Islet precursor cell (in vitro differentiated cells): ENCODE results near the gene GPC5.
A peak's percentile ranks its signal among the peaks of the same experiment; 100 is the strongest.
"Not testable (repeated sequence)": the region's sequence is repeated elsewhere in the genome, so short reads cannot be mapped to it uniquely, and the experiment has no call there.

Experiments
- DNase-seq: peaks from one replicate; pipeline ENCODE4 v3.0.0-alpha.2; 2018

Gene GPC5

DNA sequence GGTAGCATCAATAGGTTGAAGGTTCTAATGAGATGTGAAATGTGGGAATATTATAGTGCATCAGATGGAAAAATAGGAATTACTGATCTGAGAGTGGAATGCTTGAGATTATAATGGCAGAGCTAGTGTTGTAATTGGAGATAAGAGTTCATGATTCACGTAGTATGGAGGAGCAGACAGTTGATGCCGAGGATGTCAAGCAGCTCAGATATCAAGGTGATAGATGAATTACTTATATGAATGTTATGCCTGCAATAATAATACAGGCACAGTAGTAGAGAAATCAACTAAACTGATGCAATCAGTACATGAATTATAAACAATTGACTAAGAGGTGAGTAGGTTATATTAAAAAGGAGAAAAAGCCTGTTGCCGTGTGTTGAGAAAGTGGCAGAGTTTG is 1035.0 kb downstream of the GPC5 start:
- DNase-seq = no peak

GRCh38 chr13:92433963-92434362 is 1035.5 kb downstream of the GPC5 start:
- DNase-seq = no peak

- no peak for DNase-seq
Measured at GRCh38 chr13:92436924-92437323, 1038.5 kb downstream of the GPC5 start.

DNA sequence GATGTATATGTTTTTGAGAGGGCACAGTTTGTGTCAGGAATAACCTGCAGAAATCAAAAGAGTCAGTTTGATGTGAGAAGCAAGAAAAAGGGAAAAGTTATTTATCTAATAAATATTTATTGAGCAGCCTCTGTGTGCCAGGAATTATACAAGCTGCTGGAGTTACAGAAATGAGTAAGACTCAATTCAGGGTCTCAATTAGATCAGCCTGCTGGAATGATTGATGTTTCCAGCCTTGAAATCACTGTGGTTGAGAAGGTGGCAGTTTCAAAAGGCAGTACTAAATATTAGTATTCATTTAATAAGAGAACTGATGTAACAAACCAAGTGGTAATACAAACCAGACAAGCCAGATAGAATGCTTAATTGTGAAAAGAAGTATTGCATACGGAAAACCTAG is 1045.8 kb downstream of the GPC5 start:
- no peak for DNase-seq

- no peak for DNase-seq
Measured at GRCh38 chr13:92451060-92451459, 1052.6 kb downstream of the GPC5 start.

DNA sequence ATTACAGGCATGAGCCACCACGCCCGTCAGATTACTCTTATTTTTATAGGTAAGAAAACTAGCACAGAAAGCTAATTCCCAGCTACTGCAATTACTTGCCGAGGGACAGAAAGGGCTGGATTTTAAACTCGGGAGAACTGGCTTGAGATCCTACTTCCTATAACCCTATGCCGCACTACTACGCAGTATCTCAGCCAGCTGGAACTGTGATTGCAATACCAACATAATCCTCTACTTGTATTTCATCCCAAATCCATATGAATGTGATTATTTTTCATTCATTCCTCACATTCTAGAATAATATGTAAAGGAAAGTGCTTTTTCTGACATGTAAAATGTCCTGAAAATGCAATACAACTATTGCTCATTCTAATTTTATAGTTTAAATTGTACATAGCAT is 1054.4 kb downstream of the GPC5 start:
- DNase-seq = no peak

DNA sequence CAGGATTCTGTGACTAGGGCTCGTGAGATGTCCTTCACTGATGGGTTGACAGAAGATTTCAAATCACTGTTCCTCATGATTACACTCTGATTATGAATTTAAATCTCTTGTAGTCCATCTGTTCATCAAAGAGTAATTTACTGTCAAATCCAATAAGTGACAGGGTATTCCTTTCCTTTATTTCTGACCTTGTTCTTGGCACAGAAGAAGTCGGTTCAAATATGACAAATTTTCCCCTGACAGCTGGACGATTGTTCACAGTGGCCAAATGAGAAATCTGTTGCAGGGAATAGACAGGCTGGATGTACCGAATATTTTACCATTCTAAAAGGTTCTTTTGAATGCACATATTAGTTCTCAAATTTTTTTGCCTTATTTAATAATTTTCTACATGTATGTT is 1060.9 kb downstream of the GPC5 start:
- no peak for DNase-seq

DNA sequence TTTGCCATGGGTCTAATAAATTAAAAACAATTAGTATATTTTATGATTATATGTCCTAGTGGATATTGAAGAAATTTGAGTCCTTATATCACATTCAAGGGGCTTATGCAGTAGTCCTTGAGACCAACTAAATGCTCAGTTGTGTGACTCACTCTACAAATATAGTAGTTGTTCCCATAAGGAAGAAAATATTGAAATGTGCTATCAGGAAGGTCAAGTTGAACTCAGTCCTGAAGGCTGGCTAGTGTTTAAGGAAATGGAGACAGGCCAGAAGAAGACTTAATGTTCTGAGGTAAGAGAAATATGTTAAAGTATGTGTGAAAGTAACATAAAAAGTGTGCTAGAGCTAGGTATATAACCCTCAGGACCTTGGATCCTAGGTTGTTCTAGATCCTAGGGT is 1062.1 kb downstream of the GPC5 start:
- DNase-seq = no peak

- DNase-seq = no peak
Measured at GRCh38 chr13:92461402-92461801, 1063.0 kb downstream of the GPC5 start.

GRCh38 chr13:92461831-92462230 is 1063.4 kb downstream of the GPC5 start:
- no peak for DNase-seq

- DNase-seq = no peak
Measured at GRCh38 chr13:92463134-92463533, 1064.7 kb downstream of the GPC5 start.

DNA sequence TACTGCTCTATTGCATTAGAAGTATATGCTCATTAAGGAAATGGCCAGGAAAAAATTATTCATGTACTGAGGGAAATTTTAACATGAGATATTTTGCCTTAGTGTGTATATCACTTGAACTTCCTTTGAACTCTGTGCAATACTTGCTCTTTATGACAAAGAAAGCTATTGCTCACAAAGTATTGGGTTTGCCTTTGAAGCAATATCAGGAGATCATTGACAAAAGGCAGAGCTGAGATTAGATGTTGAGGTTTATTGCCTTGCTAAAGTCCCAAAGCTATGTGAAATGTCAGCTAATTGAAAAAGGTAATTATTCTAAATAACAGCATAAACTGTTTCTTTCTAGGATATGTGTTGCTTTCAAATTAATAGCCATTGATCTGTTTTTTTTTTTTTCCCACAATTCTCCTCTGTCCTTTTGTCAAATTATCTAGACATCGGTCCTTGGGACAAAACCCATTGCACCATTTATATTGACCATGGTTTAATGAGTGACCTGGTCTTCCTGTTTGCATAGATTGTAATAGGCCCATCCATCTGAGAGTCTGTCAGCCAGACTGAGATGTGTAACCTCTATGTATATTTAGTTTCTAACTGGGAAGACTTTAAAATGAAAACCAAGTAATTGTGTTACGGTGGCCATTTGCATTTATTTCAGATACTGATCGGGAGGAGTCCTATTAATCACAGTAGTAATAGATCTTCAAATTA is 1075.5 kb downstream of the GPC5 start:
- DNase-seq = no peak

DNA sequence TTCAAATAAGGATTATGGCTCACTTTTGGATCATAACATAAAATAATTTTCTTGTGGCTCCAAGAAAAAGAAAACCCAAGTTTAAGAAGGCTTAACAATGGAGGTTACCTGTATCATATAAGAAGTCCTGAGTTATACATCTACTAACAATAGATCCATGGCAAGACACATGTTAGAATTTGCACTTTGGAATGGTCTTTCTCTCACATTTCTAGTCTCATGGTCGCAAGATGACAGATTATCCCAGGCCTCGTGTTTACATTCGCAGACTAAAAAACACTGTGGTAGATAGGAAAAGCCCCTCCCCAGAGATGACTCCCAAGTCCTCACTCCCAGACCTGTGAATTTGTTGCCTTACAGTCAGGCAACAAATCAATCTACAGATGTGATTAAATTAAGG is 1082.0 kb downstream of the GPC5 start:
- no peak for DNase-seq

DNA sequence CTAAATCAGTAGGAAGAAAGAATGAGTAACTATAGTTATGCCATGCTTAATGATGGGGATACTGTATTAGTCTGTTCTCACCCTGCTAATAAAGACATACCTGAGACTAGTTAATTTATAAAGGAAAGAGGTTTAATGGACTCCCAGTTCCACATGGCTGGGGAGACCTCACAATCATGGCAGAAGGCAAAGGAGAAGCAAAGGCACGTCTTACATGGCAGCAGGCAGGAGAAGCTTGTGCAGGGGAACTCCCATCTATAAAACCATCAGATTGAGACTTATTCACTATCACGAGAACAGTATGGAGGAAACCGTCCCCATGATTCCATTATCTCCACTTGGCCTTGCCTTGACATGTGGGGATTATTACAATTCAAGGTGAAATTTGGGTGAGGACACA is 1084.4 kb downstream of the GPC5 start:
- not testable (repeated sequence) for DNase-seq

GRCh38 chr13:92483894-92484293 is 1085.5 kb downstream of the GPC5 start:
- DNase-seq = no peak

- DNase-seq = no peak
Measured at GRCh38 chr13:92487238-92487637, 1088.8 kb downstream of the GPC5 start.

DNA sequence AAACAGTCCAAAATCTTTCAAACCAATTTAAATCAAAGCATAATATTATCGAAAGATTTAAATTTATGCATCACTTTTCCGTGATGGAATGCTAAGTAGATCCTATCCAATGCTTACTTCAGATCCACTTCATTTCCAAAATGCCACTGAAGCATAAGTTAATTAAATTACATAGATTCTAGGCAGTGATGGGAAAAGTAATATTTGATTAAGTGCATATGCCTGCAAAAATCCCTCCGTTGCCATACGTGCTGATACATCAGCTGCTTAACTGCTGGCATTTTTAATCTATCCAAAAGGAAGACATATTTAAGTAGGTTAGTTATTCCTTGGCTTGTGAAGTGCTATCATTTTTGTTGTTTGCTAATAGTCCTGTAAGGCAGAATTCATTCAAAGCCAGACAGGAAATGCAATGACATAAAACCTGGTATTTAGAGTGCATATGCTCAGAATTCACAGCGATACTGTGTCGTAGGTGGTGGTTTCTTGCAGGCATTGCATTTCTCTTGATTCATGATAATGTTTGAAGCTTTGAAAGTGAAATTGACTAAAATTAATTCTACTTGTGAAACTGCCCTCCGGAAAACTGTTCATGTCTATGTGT is 1089.9 kb downstream of the GPC5 start:
- no peak for DNase-seq

DNA sequence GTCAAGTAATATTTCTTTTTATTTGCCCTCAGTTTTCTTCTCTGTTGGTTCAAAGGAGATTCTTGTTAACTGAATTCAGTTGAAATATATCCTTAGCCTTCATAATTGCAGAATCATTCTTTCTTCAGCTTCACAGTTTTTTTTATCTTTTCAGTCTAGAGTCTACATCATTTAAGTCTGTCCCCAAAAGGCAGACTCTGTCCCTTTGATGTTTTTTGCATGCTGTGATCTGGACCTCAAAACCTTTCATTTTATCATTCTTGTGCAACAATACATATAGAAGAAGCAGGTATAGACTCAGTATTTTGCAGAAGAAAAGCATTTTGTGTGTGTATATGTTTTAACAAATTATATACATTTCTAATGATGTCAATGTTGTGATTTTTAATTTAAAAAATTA is 1093.4 kb downstream of the GPC5 start:
- DNase-seq = no peak

- DNase-seq = no peak
Measured at GRCh38 chr13:92494915-92495314, 1096.5 kb downstream of the GPC5 start.

DNA sequence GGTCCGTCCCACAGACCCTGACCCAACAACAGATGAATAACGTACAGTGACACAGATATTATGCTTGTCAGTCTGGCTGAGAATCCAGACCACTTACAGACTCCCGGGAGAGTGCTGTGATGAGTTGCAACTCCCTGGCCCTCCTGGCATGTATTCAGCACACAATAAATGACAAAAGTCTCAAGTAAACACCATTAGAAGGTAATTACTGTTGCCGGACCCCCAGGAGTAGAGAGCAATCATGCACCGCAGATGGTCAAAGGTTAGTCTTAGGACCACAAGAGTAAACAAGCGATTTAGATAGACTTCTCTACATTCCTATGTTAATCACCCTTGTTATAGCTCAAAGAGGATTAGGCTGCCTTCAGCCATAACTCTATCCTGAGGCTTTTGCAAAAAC is 1101.8 kb downstream of the GPC5 start:
- peak; percentile 84 for DNase-seq

DNA sequence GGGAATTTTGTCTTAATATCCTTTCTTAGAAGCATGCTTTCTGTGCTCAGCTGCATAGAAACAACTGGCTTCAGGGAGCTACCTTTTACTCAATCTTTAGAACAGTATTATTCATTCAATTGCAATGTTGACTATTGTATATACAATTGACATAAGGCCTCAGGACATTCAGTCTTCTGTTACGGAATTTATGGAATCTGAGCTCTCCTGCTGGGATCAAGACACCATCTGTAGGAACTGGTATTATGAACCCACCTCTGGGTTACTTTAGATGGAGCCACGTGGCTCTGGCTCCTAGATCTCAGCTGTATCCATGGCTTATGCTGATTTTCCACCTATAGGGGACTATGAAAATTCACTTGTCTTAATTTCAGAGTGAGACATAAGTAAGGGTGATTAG is 1112.0 kb downstream of the GPC5 start:
- DNase-seq = peak; percentile 58

DNA sequence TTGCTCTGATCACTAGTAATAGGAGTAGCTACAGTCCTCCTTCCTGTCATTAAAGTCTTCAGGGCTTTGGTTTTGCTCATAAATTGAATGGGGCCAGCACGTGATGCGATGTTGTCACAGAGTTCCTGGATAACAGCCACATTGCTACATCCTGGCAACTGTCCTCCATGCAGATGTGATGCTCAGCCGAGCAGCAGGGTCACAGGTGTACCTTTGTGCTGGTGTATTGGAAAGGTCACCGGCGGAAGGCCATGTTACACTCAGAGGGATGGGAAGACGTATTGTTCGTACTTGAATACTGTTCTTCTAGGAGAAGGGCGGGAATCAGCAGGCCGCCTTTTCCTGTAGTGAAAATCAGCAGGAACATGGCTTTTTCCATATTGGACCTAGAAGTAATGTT is 1114.4 kb downstream of the GPC5 start:
- no peak for DNase-seq

- DNase-seq = no peak
Measured at GRCh38 chr13:92513672-92514071, 1115.3 kb downstream of the GPC5 start.

- DNase-seq = no peak
Measured at GRCh38 chr13:92514420-92515125, 1116.2 kb downstream of the GPC5 start.
